GM12892 (cell line): ENCODE measurements around the gene ASPSCR1.

Experiments
- POLR2A ChIP-seq: IDR thresholded peaks from 2 replicates; pipeline ENCODE4 v1.6.1; 2011; ENCODE audit warnings: low read depth, low read length, control low read depth
- POLR2AphosphoS5 ChIP-seq: IDR thresholded peaks from 2 replicates; pipeline ENCODE4 v1.6.1; 2011; ENCODE audit warnings: low read depth, low read length, control low read depth

DNA sequence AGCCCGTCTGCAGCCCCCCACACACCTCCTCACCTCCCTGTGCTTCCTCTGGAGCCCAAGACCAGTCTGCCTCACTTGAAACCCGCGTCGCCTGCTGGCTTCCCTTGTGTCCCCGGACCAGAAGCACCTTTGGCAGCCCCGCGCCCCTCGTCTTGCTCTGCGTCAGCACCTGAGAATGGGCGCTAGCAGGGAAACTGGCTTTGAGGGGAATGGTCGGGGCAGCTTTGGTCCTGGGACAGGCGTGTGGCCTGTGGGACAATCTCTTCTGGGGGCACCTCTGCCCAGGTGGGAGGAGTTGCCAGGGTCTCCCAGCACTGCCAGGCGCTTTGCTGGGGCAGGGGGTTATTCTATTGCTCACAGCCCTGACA is 46.3 kb upstream of the ASPSCR1 start:
- TF ChIP-seq POLR2A (no peak), POLR2AphosphoS5 (no peak)
